Lower leg skin (tissue), 3 donors: ENCODE results near the gene RBM3.

Experiments used
- CTCF ChIP-seq, 3 donors: fragments of 450-650 bp; IDR thresholded peaks; one replicate each; pipeline ENCODE4 v1.5.1; 2016; ENCODE audit warnings: antibody characterized with exemption in 3 of 3, mild to moderate bottlenecking in 3 of 3, moderate library complexity in 2 of 3
- POLR2A ChIP-seq, 2 donors: fragments of 450-650 bp; IDR thresholded peaks; one replicate each; pipeline ENCODE4 v1.6.1; 2016 to 2017; ENCODE audit warnings: antibody characterized with exemption in 2 of 2, mild to moderate bottlenecking in 1 of 2, moderate library complexity in 1 of 2

- TF ChIP-seq CTCF (IDR thresholded peaks at IDR 0.05) (no peak), POLR2A (IDR thresholded peaks at IDR 0.05) (no peak)
Observed at GRCh38 chrX:48530736-48531135, 43.5 kb upstream of the RBM3 start.
